RWPE2 (cell line): Measurements from ENCODE around the gene DEAF1.
A peak's percentile ranks its signal among the peaks of the same experiment; 100 is the strongest.

Source experiments
- ATAC-seq: fragments of 200-7000 bp; cut with Tn5 transposase; 3 replicates; pipeline ENCODE4 v1.9.1; 2021; ENCODE audit warnings: low read depth
- DNase-seq: peaks from one replicate; pipeline ENCODE4 v3.0.0-alpha.2; 2020; ENCODE audit warnings: low spot score
- H3K27ac ChIP-seq: fragments of 450-650 bp; 2 replicates; pipeline ENCODE4 v1.5.1; 2017; ENCODE audit warnings: mild to moderate bottlenecking; ENCODE audit not compliant: poor library complexity, severe bottlenecking
- H3K27me3 ChIP-seq: fragments of 250-450 bp; sonication (Bioruptor Pico); 2 replicates; pipeline ENCODE4 v1.5.1; 2021; ENCODE audit warnings: mild to moderate bottlenecking, moderate library complexity; ENCODE audit not compliant: insufficient read depth, poor library complexity, severe bottlenecking
- H3K36me3 ChIP-seq: fragments of 250-450 bp; sonication (Bioruptor Pico); 2 replicates; pipeline ENCODE4 v1.5.1; 2020; ENCODE audit warnings: low read depth, mild to moderate bottlenecking, moderate library complexity
- H3K4me1 ChIP-seq: fragments of 250-450 bp; sonication (Bioruptor Pico); 2 replicates; pipeline ENCODE4 v1.5.1; 2021; ENCODE audit warnings: mild to moderate bottlenecking, moderate library complexity; ENCODE audit not compliant: insufficient read depth, poor library complexity, severe bottlenecking
- H3K4me3 ChIP-seq: fragments of 250-450 bp; sonication (Bioruptor Pico); 2 replicates; pipeline ENCODE4 v1.5.1; 2021; ENCODE audit warnings: mild to moderate bottlenecking, moderate library complexity; ENCODE audit not compliant: severe bottlenecking
- H3K9me3 ChIP-seq: fragments of 250-450 bp; sonication (Bioruptor Pico); 2 replicates; pipeline ENCODE4 v1.5.1; 2021; ENCODE audit warnings: mild to moderate bottlenecking, moderate library complexity; ENCODE audit not compliant: severe bottlenecking
- CTCF ChIP-seq: fragments of 450-650 bp; IDR thresholded peaks from one replicate; pipeline ENCODE4 v1.5.1; 2017; ENCODE audit warnings: mild to moderate bottlenecking, moderate library complexity; ENCODE audit not compliant: poor library complexity, severe bottlenecking

The DEAF1 gene

GRCh38 chr11:639332-639955, 55.6 kb downstream of the DEAF1 start:
- H3K27ac ChIP-seq = no peak overlapping the region
- no peak for ATAC-seq
- no peaks in the 10 kb centered on the region for H3K4me1 ChIP-seq

GRCh38 chr11:638631-639331, 56.2 kb downstream of the DEAF1 start:
- no peak overlapping the region for H3K4me3 ChIP-seq
- no peak for TF ChIP-seq CTCF
- H3K9me3 ChIP-seq = no peaks in the 10 kb centered on the region
- H3K36me3 ChIP-seq = peaks cover 9% of the 10 kb centered on the region; the same call in 1 of the 2 replicates
- H3K27me3 ChIP-seq = no peaks in the 10 kb centered on the region
- no peak overlapping the region for H3K27ac ChIP-seq
- ATAC-seq (no peak), DNase-seq (no peak)
- H3K4me1 ChIP-seq = no peaks in the 10 kb centered on the region

More at GRCh38 chr11:639332-639955, 55.6 kb downstream of the DEAF1 start:
- Histone ChIP-seq H3K27me3 (no peaks in the 10 kb centered on the region), H3K36me3 (peaks cover 16% of the 10 kb centered on the region; the same call in 1 of the 2 replicates), H3K9me3 (no peaks in the 10 kb centered on the region), H3K4me3 (no peak overlapping the region)
- no peak for TF ChIP-seq CTCF
- no peak for DNase-seq

- peaks cover under 1% of the 10 kb centered on the region; the same call in 1 of the 2 replicates for H3K36me3 ChIP-seq
- no peak for TF ChIP-seq CTCF
- DNase-seq = no peak
- no peaks in the 10 kb centered on the region for H3K4me1 ChIP-seq
- ATAC-seq = no peak
- no peak overlapping the region for H3K27ac ChIP-seq
- no peaks in the 10 kb centered on the region for H3K9me3 ChIP-seq
- H3K27me3 ChIP-seq = no peaks in the 10 kb centered on the region
- no peak overlapping the region for H3K4me3 ChIP-seq
Observed at GRCh38 chr11:637593-638521, 57.2 kb downstream of the DEAF1 start.

- no peak for TF ChIP-seq CTCF
- H3K27me3 ChIP-seq = no peaks in the 10 kb centered on the region
- no peak for ATAC-seq
Observed at GRCh38 chr11:637333-637592, 57.8 kb downstream of the DEAF1 start.

More at GRCh38 chr11:637333-637592, 57.8 kb downstream of the DEAF1 start:
- Histone ChIP-seq H3K27ac (no peak overlapping the region), H3K4me1 (no peaks in the 10 kb centered on the region), H3K9me3 (no peaks in the 10 kb centered on the region), H3K36me3 (no peaks in the 10 kb centered on the region), H3K4me3 (no peak overlapping the region)
- DNase-seq = peak; percentile 62
